Ovary (tissue), 9 donors: ENCODE results near the gene PGBD5. TPM values are rescaled to one million over a fixed set of nuclear protein-coding genes. Genes with fewer than 3 reads are reported as not detected.

Experiments
- DNase-seq, 5 donors: peaks; one replicate each; pipeline ENCODE4 v3.0.0-alpha.2; 2019 to 2020
- H3K27ac ChIP-seq, 2 donors: fragments of 200-600 bp; one replicate each; pipeline versions ENCODE4 v1.5.1 to v1.8.0; 2019 to 2022
- H3K27me3 ChIP-seq: fragments of 200-600 bp; one replicate; pipeline ENCODE4 v1.8.0; 2022
- H3K36me3 ChIP-seq: fragments of 200-600 bp; sonication (generic); one replicate; pipeline ENCODE4 v1.5.1; 2019
- H3K4me1 ChIP-seq: one replicate; pipeline ENCODE4 v1.8.1; 2013; ENCODE audit warnings: mild to moderate bottlenecking, moderate library complexity; ENCODE audit not compliant: insufficient read depth
- H3K4me3 ChIP-seq: fragments of 200-600 bp; sonication (generic); one replicate; pipeline ENCODE4 v1.5.1; 2017
- H3K9me3 ChIP-seq, 2 donors: fragments of 200-600 bp in 1 of 2; sonication (generic) in 1 of 2; one replicate each; pipeline versions ENCODE4 v1.5.1 to v1.8.1; 2013 to 2019; ENCODE audit warnings: mild to moderate bottlenecking in 1 of 2, moderate library complexity in 1 of 2
- CTCF ChIP-seq, 3 donors: fragments of 450-650 bp in 2 of 3; fragments of 200-600 bp in 1 of 3; IDR thresholded peaks; one replicate each; pipeline versions ENCODE4 v1.5.1 to v1.8.0; 2016 to 2022; ENCODE audit warnings: antibody characterized with exemption in 3 of 3, mild to moderate bottlenecking in 1 of 3
- EP300 ChIP-seq: sonication (generic); formaldehyde crosslinking; IDR thresholded peaks from one replicate; pipeline ENCODE4 v1.6.1; 2017; ENCODE audit warnings: antibody characterized with exemption
- POLR2A ChIP-seq: fragments of 450-650 bp; IDR thresholded peaks from one replicate; pipeline ENCODE4 v1.6.1; 2017; ENCODE audit warnings: antibody characterized with exemption, mild to moderate bottlenecking, moderate library complexity
- WGBS, 3 donors: extraction: QIAGEN DNeasy Blood & Tissue Kit in 1 of 3; methylation state at CpG; one replicate each; pipeline versions ENCODE4 v1.1.5 to v1.1.7; 2013 to 2017; 5-methylcytosine and 5-hydroxymethylcytosine counted together
- intact Hi-C, 4 donors: fragments of 100-400 bp; cut with DNase I; formaldehyde crosslinking; loops; one replicate each; pipeline versions ENCODE4 v1.11.0 to v1.15.1; 2022 to 2023
- polyA plus RNA-seq, 2 donors: library from polyadenylated mRNA; stranded (reverse); fragments of 200-250 nt in 1 of 2; fragments of 350-450 nt in 1 of 2; fragmentation: Illumina TruSeq in 1 of 2; extraction: RNeasy Lipid Tissue Mini Kit (QIAGEN cat#74804) in 1 of 2; gene quantifications; one replicate each; pipeline ENCODE4 v1.2.3, GENCODE V29; 2013 to 2014
- total RNA-seq, 7 donors: library from RNA; depleted of rRNA in 2 of 7; stranded (reverse); fragments of >200 nt in 2 of 7; fragmentation: NEBNext Ultra II Directional in 3 of 7; extraction: Animal tissue kit (Norgen Biotek cat#: 25700) in 3 of 7; gene quantifications; one replicate each; pipeline versions ENCODE4 v1.1.0 to v1.2.4, GENCODE V29; 2016 to 2023
- donor health status: DM: no; HTN: no; CAD: no; lungs with moderate emphysema.
- donor health status: DM: no; HTN: no; CAD: no.
- donor health status: Bipolar disorder and iron deficiency.
- donor health status: DM: yes; HTN: yes; CAD: no.
- donor health status: DM: no; HTN: no; CAD: no.
- donor health status: DM: yes; HTN: yes; CAD: no.

Gene PGBD5
- total and polyA plus RNA-seq, 9 donors, result 0.12 to 2.6 (median 1.1) TPM

- Histone ChIP-seq H3K27me3 (no peaks in the 10 kb centered on the region), H3K27ac (no peak overlapping the region), H3K4me1 (no peaks in the 10 kb centered on the region), H3K4me3 (no peak overlapping the region), H3K9me3 (no peaks in the 10 kb centered on the region), H3K36me3 (no peaks in the 10 kb centered on the region)
- DNase-seq, result no peak
- intact Hi-C loops, result no loop called here
- TF ChIP-seq EP300 (no peak), POLR2A (no peak), CTCF (IDR thresholded peaks at IDR 0.05) (no peak)
- WGBS, 3 donors, result 79 to 89% (median 89%) methylated on average over 8 of the region's 8 CpGs
Observed at GRCh38 chr1:230398856-230399255, 27.3 kb downstream of the PGBD5 start.

GRCh38 chr1:230396966-230397365, 29.2 kb downstream of the PGBD5 start:
- Histone ChIP-seq H3K4me3 (no peak overlapping the region), H3K4me1 (no peaks in the 10 kb centered on the region), H3K27ac (no peak overlapping the region), H3K36me3 (no peaks in the 10 kb centered on the region), H3K27me3 (no peaks in the 10 kb centered on the region), H3K9me3 (no peaks in the 10 kb centered on the region)
- TF ChIP-seq CTCF (IDR thresholded peaks at IDR 0.05), result no peak
- no peak for TF ChIP-seq EP300
- TF ChIP-seq POLR2A, result no peak
- WGBS, 3 donors, result 83 to 90% (median 88%) methylated on average over 10 of the region's 10 CpGs
- no peak for DNase-seq
- intact Hi-C loops, result no loop called here

GRCh38 chr1:230395932-230396331, 30.2 kb downstream of the PGBD5 start:
- Histone ChIP-seq H3K4me1 (no peaks in the 10 kb centered on the region), H3K9me3 (no peaks in the 10 kb centered on the region), H3K27ac (no peak overlapping the region), H3K27me3 (no peaks in the 10 kb centered on the region), H3K4me3 (no peak overlapping the region), H3K36me3 (no peaks in the 10 kb centered on the region)
- DNase-seq, result no peak
- 80 to 89% (median 86%) methylated on average over 1 of the region's 1 CpG for WGBS, 3 donors
- intact Hi-C loops, result no loop called here
- TF ChIP-seq EP300 (no peak), CTCF (IDR thresholded peaks at IDR 0.05) (no peak), POLR2A (no peak)

GRCh38 chr1:230394741-230395140, 31.4 kb downstream of the PGBD5 start:
- no peak overlapping the region for H3K27ac ChIP-seq

More at GRCh38 chr1:230394741-230395140, 31.4 kb downstream of the PGBD5 start:
- H3K4me1 ChIP-seq, result no peaks in the 10 kb centered on the region
- H3K36me3 ChIP-seq, result no peaks in the 10 kb centered on the region
- intact Hi-C loops, result no loop called here
- no peaks in the 10 kb centered on the region for H3K27me3 ChIP-seq
- no peak overlapping the region for H3K4me3 ChIP-seq
- TF ChIP-seq EP300 (no peak), CTCF (IDR thresholded peaks at IDR 0.05) (no peak), POLR2A (no peak)
- no peak for DNase-seq
- H3K9me3 ChIP-seq, result no peaks in the 10 kb centered on the region
- WGBS, 3 donors, result 80 to 86% (median 83%) methylated on average over 8 of the region's 8 CpGs
